Gastroesophageal sphincter (tissue), 4 donors: ENCODE data around the gene CLMP. TPM values are rescaled to one million over a fixed set of nuclear protein-coding genes. Genes with fewer than 3 reads are reported as not detected.
"Not testable (repeated sequence)": the region's sequence is repeated elsewhere in the genome, so short reads cannot be mapped to it uniquely, and the experiment has no call there.

ENCODE experiments used
- ATAC-seq: fragments of 150-250 bp; one replicate; pipeline ENCODE4 v1.9.1; 2016; ENCODE audit warnings: mild to moderate bottlenecking, moderate library complexity
- H3K27ac ChIP-seq, 4 donors: fragments of 200-600 bp; sonication (generic) in 3 of 4; 1 replicate in 3 of 4; 2 replicates in 1 of 4; pipeline ENCODE4 v1.5.1; 2016 to 2019
- H3K27me3 ChIP-seq: fragments of 200-600 bp; sonication (generic); one replicate; pipeline ENCODE4 v1.5.1; 2019
- H3K36me3 ChIP-seq, 2 donors: fragments of 200-600 bp; sonication (generic); one replicate each; pipeline ENCODE4 v1.5.1; 2019; ENCODE audit warnings: control low read depth in 1 of 2
- H3K4me1 ChIP-seq, 3 donors: fragments of 200-600 bp; sonication (generic); 1 replicate in 2 of 3; 2 replicates in 1 of 3; pipeline ENCODE4 v1.5.1; 2016 to 2019; ENCODE audit warnings: control low read depth in 2 of 3
- H3K4me3 ChIP-seq, 2 donors: fragments of 200-600 bp; sonication (generic); one replicate each; pipeline ENCODE4 v1.5.1; 2019; ENCODE audit warnings: mild to moderate bottlenecking in 1 of 2, moderate library complexity in 1 of 2
- H3K9me3 ChIP-seq, 3 donors: fragments of 200-600 bp; sonication (generic); one replicate each; pipeline ENCODE4 v1.5.1; 2017 to 2019; ENCODE audit warnings: control low read depth in 2 of 3
- CTCF ChIP-seq, 4 experiments: fragments of 200-600 bp in 2 of 4; fragments of 450-650 bp in 2 of 4; sonication (generic) in 1 of 4; IDR thresholded peaks; one replicate each; pipeline ENCODE4 v1.5.1; 2017 to 2019; ENCODE audit warnings: antibody characterized with exemption in 4 of 4, mild to moderate bottlenecking in 2 of 4, moderate library complexity in 2 of 4
- EP300 ChIP-seq: sonication (generic); formaldehyde crosslinking; IDR thresholded peaks from one replicate; pipeline ENCODE4 v1.6.1; 2017; ENCODE audit warnings: antibody characterized with exemption, mild to moderate bottlenecking
- POLR2A ChIP-seq, 2 donors: fragments of 450-650 bp; IDR thresholded peaks; one replicate each; pipeline ENCODE4 v1.6.1; 2017; ENCODE audit warnings: antibody characterized with exemption in 2 of 2, mild to moderate bottlenecking in 2 of 2, moderate library complexity in 1 of 2
- POLR2AphosphoS5 ChIP-seq: sonication (generic); formaldehyde crosslinking; IDR thresholded peaks from one replicate; pipeline ENCODE4 v1.6.1; 2017; ENCODE audit warnings: antibody characterized with exemption
- WGBS, 2 donors: methylation state at CpG; one replicate each; pipeline ENCODE4 v1.1.5; 2018; ENCODE audit warnings: low coverage in 1 of 2; 5-methylcytosine and 5-hydroxymethylcytosine counted together
- total RNA-seq, 4 donors: library from RNA; depleted of rRNA; stranded (reverse); fragments of >200 nt; gene quantifications; one replicate each; pipeline ENCODE4 v1.1.0, GENCODE V29; 2016

Gene CLMP
- total RNA-seq, 4 donors from 2014 or later: 89.1 to 274 (median 151) TPM

GRCh38 chr11:123061403-123062157, 133.5 kb downstream of the CLMP start, which contains the start of gene HSPA8:
HSPA8 (minus strand) TSS chr11:123062136; CDS start chr11:123061324, 812 bp downstream.
- peak; percentile 5 for ATAC-seq
- H3K9me3 ChIP-seq: no peaks in the 10 kb centered on the region
- peaks cover 7 to 46% of the 10 kb centered on the region in 2 donors for H3K36me3 ChIP-seq
- 0% methylated on average over 11 to 22 of the region's 45 CpGs for WGBS, 2 donors
- peaks cover 5 to 78% (median 38%) of the 10 kb centered on the region in 3 donors for H3K4me1 ChIP-seq
- no peak for TF ChIP-seq EP300
- TF ChIP-seq POLR2A (IDR thresholded peaks at IDR 0.05): peak; percentile 95 to 98
- TF ChIP-seq CTCF (IDR thresholded peaks at IDR 0.05): peak in 2 of 4 experiments; percentile 3 to 10
- TF ChIP-seq POLR2AphosphoS5: peak; percentile 96
- peak within 1 kb of the TSS; percentile 99 to 100 (median 99) for H3K27ac ChIP-seq
- H3K4me3 ChIP-seq: peak within 1 kb of the TSS; percentile 69 to 91
- H3K27me3 ChIP-seq: no peaks in the 10 kb centered on the region

- TF ChIP-seq POLR2A (IDR thresholded peaks at IDR 0.05) (no peak), EP300 (no peak), POLR2AphosphoS5 (no peak), CTCF (IDR thresholded peaks at IDR 0.05) (no peak)
- no peak for ATAC-seq
- Histone ChIP-seq H3K27ac (peak overlapping the region; percentile 86 to 100 (median 99)), H3K36me3 (peaks cover 7 to 58% of the 10 kb centered on the region in 2 donors), H3K9me3 (no peaks in the 10 kb centered on the region), H3K4me3 (peak overlapping the region; percentile 69 to 91), H3K4me1 (peaks cover 5 to 80% (median 43%) of the 10 kb centered on the region in 3 donors), H3K27me3 (no peaks in the 10 kb centered on the region)
- 3 to 8% methylated on average over 7 to 8 of the region's 8 CpGs for WGBS, 2 donors
These were observed 134.6 kb downstream of the CLMP start for GRCh38 chr11:123060277-123061000.

- H3K4me1 ChIP-seq: peaks cover 5 to 80% (median 38%) of the 10 kb centered on the region in 3 donors
- WGBS, 2 donors: 30 to 51% methylated on average over 14 to 17 of the region's 18 CpGs
- H3K36me3 ChIP-seq: peaks cover 7 to 67% of the 10 kb centered on the region in 2 donors
- peak overlapping the region in 3 of 4 donors; percentile 99 to 100 (median 99) for H3K27ac ChIP-seq
- H3K27me3 ChIP-seq, ATAC-seq, H3K9me3 ChIP-seq: not testable (repeated sequence)
- peak overlapping the region; percentile 69 to 91 for H3K4me3 ChIP-seq
These were observed 135.8 kb downstream of the CLMP start for GRCh38 chr11:123059041-123059920.

- ATAC-seq: no peak
- H3K9me3 ChIP-seq: no peaks in the 10 kb centered on the region
- peaks cover 7 to 80% of the 10 kb centered on the region in 2 donors for H3K36me3 ChIP-seq
- no peak overlapping the region for H3K4me3 ChIP-seq
- no peaks in the 10 kb centered on the region for H3K27me3 ChIP-seq
- peaks cover 5 to 74% (median 38%) of the 10 kb centered on the region in 3 donors for H3K4me1 ChIP-seq
- H3K27ac ChIP-seq: peak overlapping the region in 3 of 4 donors; percentile 19 to 99 (median 29)
- TF ChIP-seq CTCF (IDR thresholded peaks at IDR 0.05) (no peak), EP300 (no peak), POLR2A (IDR thresholded peaks at IDR 0.05) (no peak), POLR2AphosphoS5 (no peak)
- 67 to 87% methylated on average over 4 of the region's 5 CpGs for WGBS, 2 donors
These were observed 137.3 kb downstream of the CLMP start for GRCh38 chr11:123057661-123058305.
